GM12891 (cell line): ENCODE results near the gene CD48.

Experiments
- PAX5 ChIP-seq: IDR thresholded peaks from 2 replicates; pipeline ENCODE4 v1.6.1; 2011; ENCODE audit warnings: low read length, moderate library complexity, mild to moderate bottlenecking; ENCODE audit not compliant: insufficient read depth, severe bottlenecking
- POLR2A ChIP-seq: IDR thresholded peaks from 2 replicates; pipeline ENCODE4 v1.6.1; 2011; ENCODE audit warnings: low read depth, low read length, control low read depth
- POLR2AphosphoS5 ChIP-seq: IDR thresholded peaks from 2 replicates; pipeline ENCODE4 v1.6.1; 2011; ENCODE audit warnings: low read depth, low read length, control low read depth
- POU2F2 ChIP-seq: IDR thresholded peaks from 2 replicates; pipeline ENCODE4 v1.6.1; 2011; ENCODE audit warnings: low read depth, mild to moderate bottlenecking, control low read depth, low read length, moderate library complexity
- SPI1 ChIP-seq: IDR thresholded peaks from 2 replicates; pipeline ENCODE4 v1.6.1; 2011; ENCODE audit warnings: low read depth, low read length, control low read depth
- TAF1 ChIP-seq: IDR thresholded peaks from 2 replicates; pipeline ENCODE4 v1.6.1; 2011; ENCODE audit warnings: low read depth, low read length, control low read depth

- TF ChIP-seq POLR2A (no peak), TAF1 (no peak), POLR2AphosphoS5 (no peak), SPI1 (no peak), PAX5 (no peak), POU2F2 (no peak)
These were observed 42.3 kb downstream of the CD48 start for GRCh38 chr1:160669276-160669675.
